GM12878 (cell line): ENCODE results near the gene ADARB1. TPM values are rescaled to one million over a fixed set of nuclear protein-coding genes. Genes with fewer than 3 reads are reported as not detected.

Source experiments
- ATAC-seq: fragments of 200-7000 bp; cut with Tn5 transposase; 3 replicates; pipeline ENCODE4 v1.9.1; 2020; ENCODE audit warnings: mild to moderate bottlenecking, moderate library complexity
- BruUV-seq: library from RNA; stranded (reverse); fragments of 400-500 nt; replicated peaks from 2 replicates; lab custom pipeline; 2021; lab: Mats Ljungman, UMichigan
- CTCF ChIA-PET: fragments of 300-600 bp; sonication (Branson Sonifier 250); formaldehyde crosslinking; extraction: SDS; loops from one replicate; lab custom pipeline; 2021; ENCODE audit warnings: inconsistent platforms; lab: Yijun Ruan, JAX
- POLR2A ChIA-PET: fragments of 350-600 bp; formaldehyde crosslinking; extraction: SDS; loops from one replicate; lab custom pipeline; 2021; ENCODE audit warnings: inconsistent platforms; lab: Charles Lee
- RAD21 ChIA-PET: fragments of 300-600 bp; sonication (Branson Sonifier 250); formaldehyde crosslinking; loops from one replicate; lab custom pipeline; 2023; ENCODE audit warnings: antibody characterized with exemption; ENCODE audit not compliant: unreplicated experiment; lab: Charles Lee
- SMC1A ChIA-PET: fragments of 300-600 bp; sonication (Branson Sonifier 250); formaldehyde crosslinking; loops from one replicate; lab custom pipeline; 2023; ENCODE audit not compliant: unreplicated experiment, uncharacterized antibody; lab: Charles Lee
- DNase-seq: peaks from one replicate; pipeline ENCODE4 v3.0.0-alpha.2; 2011; ENCODE audit warnings: low read depth, low spot score
- FAIRE-seq: peaks from 3 replicates; lab custom pipeline; 2011; peaks lifted over from hg19 to GRCh38; lab: Jason Lieb, UNC
- H2AFZ ChIP-seq: 2 replicates; pipeline ENCODE4 v1.6.0; 2011; ENCODE audit warnings: low read depth, low read length, control low read depth; ENCODE audit not compliant: control insufficient read depth
- H3K27ac ChIP-seq: 2 replicates; pipeline ENCODE4 v1.5.1; 2011; ENCODE audit warnings: control low read depth; ENCODE audit not compliant: control insufficient read depth, insufficient read depth
- H3K27me3 ChIP-seq, 2 experiments: replicated peaks in 1 of 2; 2 replicates each; pipeline versions ENCODE4 v1.6.0 to v1.6.1; 2011; ENCODE audit warnings: low read length in 1 of 2; ENCODE audit not compliant: control insufficient read depth in 2 of 2, insufficient read depth in 2 of 2
- H3K36me3 ChIP-seq, 2 experiments: 2 replicates each; pipeline ENCODE4 v1.5.1; 2011; ENCODE audit warnings: low read length in 1 of 2; ENCODE audit not compliant: control insufficient read depth in 2 of 2, insufficient read depth in 2 of 2
- H3K4me1 ChIP-seq: 2 replicates; pipeline ENCODE4 v1.6.1; 2011; ENCODE audit warnings: mild to moderate bottlenecking, low read length, moderate library complexity, mixed read lengths; ENCODE audit not compliant: control insufficient read depth, insufficient read depth
- H3K4me2 ChIP-seq: 2 replicates; pipeline ENCODE4 v1.6.0; 2011; ENCODE audit warnings: control low read depth; ENCODE audit not compliant: control insufficient read depth, insufficient read depth
- H3K4me3 ChIP-seq: fragments of 200-600 bp; sonication (generic); 2 replicates; pipeline ENCODE4 v1.5.1; 2016
- H3K79me2 ChIP-seq: 2 replicates; pipeline ENCODE4 v1.6.0; 2011; ENCODE audit warnings: low read length; ENCODE audit not compliant: control insufficient read depth, insufficient read depth
- H3K9ac ChIP-seq: 2 replicates; pipeline ENCODE4 v1.8.0; 2011; ENCODE audit warnings: low read length, control low read depth, mixed read lengths; ENCODE audit not compliant: control insufficient read depth, insufficient read depth
- H3K9me3 ChIP-seq: replicated peaks from 3 replicates; pipeline ENCODE4 v1.5.1; 2011; ENCODE audit warnings: mild to moderate bottlenecking, low read length; ENCODE audit not compliant: control insufficient read depth, insufficient read depth
- H4K20me1 ChIP-seq: 2 replicates; pipeline ENCODE4 v1.6.0; 2011; ENCODE audit not compliant: control insufficient read depth, insufficient read depth
- BHLHE40 ChIP-seq, 2 experiments: fragments of 450-650 bp in 1 of 2; IDR thresholded peaks; 2 replicates each; pipeline ENCODE4 v1.6.1; 2011 to 2017; ENCODE audit warnings: low read depth in 2 of 2, borderline replicate concordance in 1 of 2, improper control_type of control experiment in 1 of 2, low read length in 1 of 2, mild to moderate bottlenecking in 1 of 2
- EGR1 ChIP-seq, 2 experiments: IDR thresholded peaks; 1 replicate in 1 of 2; 2 replicates in 1 of 2; pipeline ENCODE4 v1.6.1; 2011 to 2012; ENCODE audit warnings: low read depth in 2 of 2, low read length in 2 of 2, borderline replicate concordance in 1 of 2, mild to moderate bottlenecking in 1 of 2, moderate library complexity in 1 of 2
- MTA2 ChIP-seq: fragments of 450-650 bp; IDR thresholded peaks from 2 replicates; pipeline ENCODE4 v1.6.1; 2016; ENCODE audit warnings: low read depth, mild to moderate bottlenecking, moderate library complexity
- NBN ChIP-seq: fragments of 450-650 bp; IDR thresholded peaks from 2 replicates; pipeline ENCODE4 v1.6.1; 2016
- PRDM15 ChIP-seq: fragments of 450-650 bp; formaldehyde crosslinking; IDR thresholded peaks from 2 replicates; pipeline ENCODE4 v1.4.0; 2020; ENCODE audit warnings: mild to moderate bottlenecking, moderate library complexity
- SP1 ChIP-seq: IDR thresholded peaks from one replicate; pipeline ENCODE4 v1.6.1; 2011; ENCODE audit warnings: low read depth, low read length
- SRF ChIP-seq, 2 experiments: IDR thresholded peaks; 2 replicates each; pipeline ENCODE4 v1.6.1; 2011; ENCODE audit warnings: low read depth in 2 of 2, low read length in 2 of 2, mild to moderate bottlenecking in 1 of 2, moderate library complexity in 1 of 2
- WGBS: methylation state at CpG from one replicate; pipeline ENCODE4 v1.1.6; 2016; ENCODE audit warnings: low lambda C conversion rate; ENCODE audit not compliant: insufficient replicate concordance, insufficient coverage; ENCODE audit errors: missing lambda C conversion rate; 5-methylcytosine and 5-hydroxymethylcytosine counted together
- in situ Hi-C: fragments of 300-500 bp; cut with MboI; formaldehyde crosslinking; loops from 9 replicates; pipeline ENCODE4 v1.14.3; 2018; ENCODE audit warnings: mixed read lengths
- intact Hi-C: fragments of 100-400 bp; cut with micrococcal nuclease; formaldehyde crosslinking; loops from one replicate; pipeline ENCODE4 v1.14.2; 2022; ENCODE audit not compliant: unreplicated experiment
- polyA plus RNA-seq, 11 experiments: library from polyadenylated mRNA; depleted of rRNA in 4 of 11; unstranded in 6 of 11; stranded (reverse) in 5 of 11; fragments of >200 nt; fragmentation: Nextera tagmentation in 4 of 11; fragmentation: Illumina TruSeq in 1 of 11; extraction: Ambion mirVana in 4 of 11; extraction: Trizol in 1 of 11; gene quantifications; 1 replicate in 1 of 11; 2 replicates in 10 of 11; pipeline versions ENCODE4 v1.2.1 to v1.2.3, GENCODE V29; 2011 to 2016; ENCODE audit warnings: inconsistent platforms in 2 of 11, missing spikeins in 2 of 11, low read depth in 1 of 11
- total RNA-seq, 4 experiments: library from RNA; depleted of rRNA in 3 of 4; stranded (reverse); fragments of >200 nt in 3 of 4; fragmentation: Illumina TruSeq in 1 of 4; extraction: Trizol in 1 of 4; gene quantifications; 2 replicates each; pipeline versions ENCODE4 v1.2.1 to v1.2.3, GENCODE V29; 2013 to 2021

Gene ADARB1
- total and polyA plus RNA-seq, 10 of the 15 experiments (the other 5 are each of a cell fraction or from before 2014, with no cell fraction given), result 5.7 to 61.7 (median 25.3) TPM

DNA sequence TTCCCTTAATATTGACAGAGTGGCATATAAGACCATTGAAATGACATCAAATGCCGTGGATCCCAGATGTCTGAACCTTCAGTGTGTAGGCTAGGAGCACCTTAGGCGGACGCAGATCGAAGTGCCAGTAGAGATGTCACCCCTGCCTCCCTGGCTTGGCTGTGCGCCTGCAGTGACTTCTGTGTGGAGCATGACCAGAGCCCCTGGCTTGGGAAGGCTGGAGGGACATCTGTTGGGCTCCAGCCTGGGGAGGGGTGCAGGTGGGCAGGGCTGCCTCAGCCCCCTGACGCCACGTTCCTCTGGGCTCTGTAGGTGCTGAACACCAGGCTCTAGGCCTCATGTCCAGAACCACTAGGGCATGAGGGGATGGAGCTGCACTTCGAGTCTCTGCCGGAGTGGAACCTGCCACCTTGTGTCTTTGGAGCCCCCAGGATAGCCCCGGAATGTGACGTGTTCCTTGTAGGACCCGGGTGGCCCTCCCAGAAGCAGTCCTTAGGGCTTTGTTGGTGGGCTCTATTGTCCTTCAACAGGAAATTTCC lies 103.8 kb downstream of the ADARB1 start:
- no peak overlapping the region for H3K9ac ChIP-seq
- no peak for DNase-seq
- in situ Hi-C loops, result no loop called here
- no peak overlapping the region for H3K4me2 ChIP-seq
- H4K20me1 ChIP-seq, result no peaks in the 10 kb centered on the region
- POLR2A ChIA-PET, result no interaction called here
- no peak overlapping the region for H2AFZ ChIP-seq
- 46% methylated on average over 12 of the region's 12 CpGs for WGBS
- no TSS peak for BruUV-seq
- SMC1A ChIA-PET, result no interaction called here
- CTCF ChIA-PET, result no interaction called here
- intact Hi-C loops, result no loop called here
- no peaks in the 10 kb centered on the region for H3K4me1 ChIP-seq
- FAIRE-seq, result no peak
- no peaks in the 10 kb centered on the region for H3K79me2 ChIP-seq
- H3K27me3 ChIP-seq, result no peaks in the 10 kb centered on the region
- no peak overlapping the region for H3K4me3 ChIP-seq
- no peaks in the 10 kb centered on the region for H3K9me3 ChIP-seq
- TF ChIP-seq MTA2 (no peak), PRDM15 (CRISPR knock-in tag) (no peak), NBN (no peak), SRF (IDR thresholded peaks at IDR 0.05; ENCODE audit: low read depth in 2 of 2, low read length in 2 of 2) (no peak), SP1 (no peak), EGR1 (IDR thresholded peaks at IDR 0.05; ENCODE audit: borderline replicate concordance in 1 of 2, low read depth in 2 of 2, low read length in 2 of 2) (no peak), BHLHE40 (IDR thresholded peaks at IDR 0.05; ENCODE audit: borderline replicate concordance in 1 of 2, low read depth in 2 of 2, low read length in 1 of 2) (no peak)
- H3K36me3 ChIP-seq, result peaks cover 0 to 8% of the 10 kb centered on the region in 2 experiments; a peak in 2 of 4 replicates
- ATAC-seq, result no peak
- no peak overlapping the region for H3K27ac ChIP-seq
- RAD21 ChIA-PET, result no interaction called here
